CD4-positive, alpha-beta T cell treated with Interleukin-2 at 100 ng/mL for 4 hours (primary cell): ENCODE data around the gene PPP1R15B.

Source experiments
- DNase-seq: peaks from one replicate; pipeline ENCODE4 v3.0.0-alpha.2; 2020; ENCODE audit warnings: low spot score

Gene PPP1R15B

DNA sequence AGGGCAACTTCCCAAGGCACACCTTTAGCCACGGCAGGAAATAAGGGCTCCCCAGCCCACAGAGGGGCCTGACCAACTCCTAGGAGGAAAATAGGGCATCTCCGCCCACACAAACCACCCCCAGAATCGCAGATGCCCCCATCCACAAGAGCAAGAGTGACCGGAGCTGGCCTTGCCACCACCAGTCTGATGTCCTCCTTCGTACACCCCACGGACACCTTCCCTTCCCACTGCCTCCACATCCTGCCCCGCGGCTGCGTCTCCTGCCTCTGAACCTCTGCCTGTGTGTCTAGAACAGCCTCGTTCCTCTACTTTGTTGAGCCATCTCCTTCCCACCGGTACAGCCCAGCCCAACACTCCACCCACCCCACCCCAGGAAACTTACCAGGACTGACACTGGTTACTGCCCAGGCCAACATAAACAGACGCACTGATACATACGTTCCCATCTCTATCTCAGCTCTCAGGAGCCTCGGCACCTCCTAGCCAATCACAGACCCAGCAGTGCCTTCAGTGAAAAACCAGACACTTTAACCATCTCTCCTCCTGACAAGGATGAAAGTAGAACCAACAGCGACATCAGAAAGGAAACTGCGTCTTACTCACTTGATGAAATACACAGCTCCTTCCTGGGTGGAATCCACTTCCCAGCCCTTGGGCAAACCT lies 44.3 kb downstream of the PPP1R15B start:
- no peak for DNase-seq

DNA sequence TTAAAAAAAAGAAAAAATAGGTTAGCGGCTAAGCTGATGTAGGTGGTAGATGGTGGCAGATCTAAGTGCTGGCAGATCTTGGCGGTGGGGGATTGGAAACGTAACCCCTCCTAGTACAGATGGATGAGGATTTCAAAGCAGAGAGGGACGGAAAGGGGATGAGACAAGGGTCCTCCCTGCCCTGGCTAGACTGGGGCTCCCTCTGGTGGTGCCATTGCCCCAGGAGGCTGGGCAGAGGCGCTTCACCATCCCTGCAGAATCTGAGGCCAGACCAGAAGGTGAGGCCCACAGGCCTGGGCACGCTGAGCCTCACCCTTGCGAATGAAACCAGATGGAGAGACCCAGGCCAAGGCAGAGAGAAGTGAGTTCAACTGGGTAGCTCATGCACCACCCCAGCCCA lies 44.9 kb downstream of the PPP1R15B start:
- DNase-seq, result no peak

DNA sequence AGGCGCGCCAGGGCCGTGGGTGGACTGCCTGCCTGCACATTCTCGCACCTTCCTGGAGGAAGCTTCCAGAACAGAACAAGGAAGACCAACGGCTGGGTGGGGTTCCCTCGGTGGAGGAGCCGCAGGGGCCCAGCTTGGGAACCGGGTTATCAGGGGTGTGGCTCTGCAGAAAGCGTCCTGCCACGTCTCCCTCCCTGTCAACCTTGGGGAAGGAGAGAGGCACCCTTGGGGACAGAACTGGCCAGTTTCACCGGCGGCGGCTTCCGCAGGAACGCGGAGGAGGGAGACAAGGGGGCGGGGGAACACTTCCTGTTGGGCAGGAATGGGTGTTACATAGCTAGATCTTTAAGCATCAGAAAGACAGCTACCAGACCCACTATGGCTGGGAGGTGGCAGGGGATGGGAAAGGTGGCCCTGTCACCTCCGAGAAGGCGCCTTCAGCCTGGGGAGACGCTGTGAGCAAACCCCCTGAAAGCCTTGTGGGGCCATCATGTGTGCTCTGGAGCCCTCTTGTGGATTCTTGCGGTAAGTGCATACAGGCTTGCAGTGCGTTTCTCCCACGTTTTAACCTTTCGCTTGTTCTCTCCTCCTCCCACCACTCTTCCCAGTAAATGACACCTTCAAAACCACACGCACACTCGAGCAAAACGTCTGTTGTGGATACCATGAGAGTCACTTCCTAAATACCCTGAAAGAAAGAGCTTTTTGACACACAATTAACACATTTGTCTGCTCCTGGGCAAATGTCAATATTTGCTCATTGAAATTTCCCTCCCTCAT lies 48.1 kb downstream of the PPP1R15B start:
- DNase-seq, result peak; percentile 81

DNA sequence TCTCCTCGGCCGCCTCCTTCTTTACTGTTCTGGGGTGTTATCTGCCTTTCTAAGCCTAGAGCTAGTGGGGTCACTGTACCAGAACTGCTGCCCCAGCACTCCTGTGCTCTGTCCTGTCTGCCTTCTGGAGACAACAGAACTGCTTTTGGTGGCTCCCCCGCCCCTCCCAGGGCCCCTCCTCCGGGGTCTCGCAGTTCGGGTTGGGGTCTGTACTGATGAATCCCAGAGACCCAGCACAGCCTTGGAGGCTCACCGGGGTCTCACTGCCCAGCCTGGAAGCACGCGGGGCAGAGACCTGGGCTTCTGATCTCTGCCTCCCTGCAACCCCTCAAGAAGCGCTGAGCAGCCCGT lies 48.7 kb downstream of the PPP1R15B start:
- no peak for DNase-seq

- DNase-seq, result no peak
These were observed 49.8 kb downstream of the PPP1R15B start for GRCh38 chr1:204361781-204362180.

- no peak for DNase-seq
These were observed 50.3 kb downstream of the PPP1R15B start for GRCh38 chr1:204361341-204361771.

DNA sequence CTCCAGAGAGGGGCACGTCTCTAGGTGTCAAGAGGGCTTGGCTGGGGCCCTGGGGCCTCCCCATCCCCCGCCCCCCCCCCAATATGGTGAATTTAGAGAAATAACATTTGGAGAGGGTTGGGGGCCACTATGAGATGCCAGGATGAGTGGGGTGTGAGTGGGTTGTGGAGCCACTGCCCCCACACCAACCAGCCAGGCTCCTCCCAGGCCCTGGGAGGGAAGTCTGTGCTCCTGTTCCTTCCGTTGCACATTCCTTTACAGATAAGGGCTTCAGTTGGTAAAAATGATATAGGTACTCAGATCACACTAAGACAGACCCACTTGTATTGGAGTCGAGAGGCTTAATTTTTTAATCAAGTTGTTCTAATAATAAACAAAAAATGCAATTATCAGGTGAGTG lies 51.3 kb downstream of the PPP1R15B start:
- DNase-seq, result no peak

GRCh38 chr1:204359474-204360255 lies 52.0 kb downstream of the PPP1R15B start, which contains the start of gene PLEKHA6:
TSS of gene PLEKHA6 (minus strand) at chr1:204359929. CDS start at chr1:204273727, 86,202 bp downstream.
- DNase-seq, result no peak

DNA sequence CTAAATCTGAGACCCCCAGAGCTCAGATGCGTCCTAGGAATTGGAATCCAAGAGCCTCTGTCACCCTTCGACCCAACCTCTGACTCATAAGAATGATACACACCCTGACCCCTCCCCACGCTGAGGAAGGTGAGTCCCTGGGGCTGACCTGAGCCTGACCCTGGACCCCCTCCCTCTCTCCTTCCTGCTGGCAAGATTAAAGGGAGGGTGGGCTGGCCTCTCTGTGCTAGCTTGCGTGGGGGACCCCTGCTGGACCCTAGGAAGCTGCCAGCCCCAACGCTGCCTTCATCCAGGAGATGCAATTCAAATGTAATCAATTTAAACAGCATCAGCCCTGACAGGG lies 52.5 kb downstream of the PPP1R15B start:
- no peak for DNase-seq

- DNase-seq, result no peak
These were observed 53.0 kb downstream of the PPP1R15B start for GRCh38 chr1:204358605-204359004.

DNA sequence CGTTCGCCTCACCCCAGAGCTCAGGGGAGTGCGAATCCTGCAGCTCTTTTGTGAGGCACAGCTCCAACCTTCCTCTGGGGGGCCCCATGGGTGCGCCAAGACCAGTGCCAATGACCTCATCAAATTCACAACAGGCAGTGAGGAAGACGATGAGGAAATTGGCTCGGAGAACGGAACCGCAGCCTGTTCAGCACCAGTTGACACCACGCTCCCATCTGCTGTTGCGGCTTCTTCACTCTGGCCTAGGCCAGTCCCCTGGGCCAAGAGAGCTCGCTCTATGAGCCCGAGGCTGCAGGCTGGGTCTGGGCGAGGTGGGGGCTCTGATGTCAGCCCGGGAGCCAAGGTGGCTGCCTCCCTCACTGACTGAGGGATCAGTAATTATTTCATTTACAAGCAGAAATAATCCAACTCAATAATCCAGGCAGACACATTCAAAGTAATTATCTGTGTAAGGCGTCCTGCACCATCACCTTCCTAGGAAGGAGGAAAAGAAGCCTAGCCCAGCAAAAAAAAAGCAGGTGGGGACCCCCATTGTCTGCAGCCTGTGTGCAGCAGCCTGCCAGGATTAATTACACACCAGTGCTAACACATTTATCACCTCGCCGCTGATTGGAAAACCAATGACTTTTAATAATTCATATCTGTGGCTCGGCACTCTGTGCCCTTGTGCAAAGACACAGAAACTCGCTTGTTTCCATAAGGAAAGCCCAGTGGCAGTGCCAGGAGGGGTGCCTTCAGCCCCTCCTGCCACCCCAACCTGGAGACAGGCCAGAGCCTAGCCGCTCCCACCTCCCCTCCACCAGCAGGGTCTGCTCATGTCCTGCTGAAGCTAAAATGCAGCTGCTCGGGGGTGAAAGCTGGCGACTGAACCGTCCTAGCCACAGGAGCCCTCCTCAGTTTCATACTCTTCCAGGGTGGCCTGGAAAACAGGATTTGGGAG lies 53.8 kb downstream of the PPP1R15B start:
- DNase-seq, result no peak

GRCh38 chr1:204356997-204357396 lies 54.6 kb downstream of the PPP1R15B start:
- DNase-seq, result no peak

GRCh38 chr1:204355913-204356312 lies 55.7 kb downstream of the PPP1R15B start:
- no peak for DNase-seq

DNA sequence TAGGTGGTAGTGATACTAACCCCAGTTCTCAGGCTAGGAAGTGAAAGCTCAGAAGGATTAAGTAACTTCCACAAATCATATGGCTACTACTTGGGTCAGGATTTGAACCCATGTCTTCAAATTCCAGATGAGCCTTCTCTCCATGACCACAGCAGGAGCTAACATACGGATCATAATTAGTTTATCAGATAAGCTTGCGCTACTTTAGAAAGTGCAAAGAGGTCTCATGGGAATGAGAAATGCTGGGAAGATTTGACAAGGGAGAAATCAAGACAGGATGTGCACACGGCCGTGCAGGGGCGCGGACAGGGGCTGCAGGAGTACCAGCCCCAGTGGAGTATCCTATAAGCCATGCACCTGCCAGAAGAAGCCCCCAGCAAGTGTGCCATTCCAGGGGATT lies 57.0 kb downstream of the PPP1R15B start:
- DNase-seq, result no peak
